Naive thymus-derived CD4-positive, alpha-beta T cell (primary cell): ENCODE data around the gene PRKN. TPM values are rescaled to one million over a fixed set of nuclear protein-coding genes. Genes with fewer than 3 reads are reported as not detected.
"Not testable (repeated sequence)": the region's sequence is repeated elsewhere in the genome, so short reads cannot be mapped to it uniquely, and the experiment has no call there.

ENCODE experiments used
- ATAC-seq: fragments of 150-1000 bp; cut with Tn5 transposase; 2 replicates; pipeline ENCODE4 v1.10.0; 2021; ENCODE audit warnings: mild to moderate bottlenecking, moderate library complexity
- CTCF ChIA-PET: fragments of 350-600 bp; sonication (Branson Sonifier 250); formaldehyde crosslinking; loops from one replicate; lab custom pipeline; 2021; ENCODE audit warnings: antibody characterized with exemption; lab: Charles Lee
- POLR2A ChIA-PET: fragments of 350-600 bp; sonication (Branson Sonifier 250); formaldehyde crosslinking; loops from one replicate; lab custom pipeline; 2021; ENCODE audit warnings: antibody characterized with exemption, inconsistent platforms; lab: Charles Lee
- DNase-seq, 9 donors: peaks; one replicate each; pipeline versions ENCODE4 v3.0.0 to v3.0.0-alpha.2; 2020 to 2022; ENCODE audit warnings: mixed read lengths in 1 of 9
- H3K27ac ChIP-seq: one replicate; pipeline ENCODE4 v1.7.0; 2013; ENCODE audit warnings: mild to moderate bottlenecking, low read depth, low read length, moderate library complexity
- H3K27me3 ChIP-seq, 2 donors: one replicate each; pipeline ENCODE4 v1.7.0; 2013; ENCODE audit warnings: low read length in 2 of 2, mild to moderate bottlenecking in 2 of 2, moderate library complexity in 2 of 2; ENCODE audit not compliant: control insufficient read depth in 2 of 2, insufficient read depth in 2 of 2
- H3K36me3 ChIP-seq, 3 experiments: 1 replicate in 2 of 3; 2 replicates in 1 of 3; pipeline ENCODE4 v1.7.0; 2013; ENCODE audit warnings: low read length in 3 of 3, mild to moderate bottlenecking in 3 of 3, moderate library complexity in 1 of 3; ENCODE audit not compliant: insufficient read depth in 3 of 3, control insufficient read depth in 2 of 3
- H3K4me1 ChIP-seq, 2 donors: one replicate each; pipeline ENCODE4 v1.7.0; 2013; ENCODE audit warnings: low read length in 2 of 2, mild to moderate bottlenecking in 2 of 2, moderate library complexity in 1 of 2; ENCODE audit not compliant: control insufficient read depth in 2 of 2, insufficient read depth in 2 of 2
- H3K4me3 ChIP-seq: 2 replicates; pipeline ENCODE4 v1.7.0; 2013; ENCODE audit warnings: mild to moderate bottlenecking, low read length
- H3K9me3 ChIP-seq, 3 experiments: 1 replicate in 2 of 3; 2 replicates in 1 of 3; pipeline ENCODE4 v1.7.0; 2013; ENCODE audit warnings: low read length in 3 of 3; ENCODE audit not compliant: control insufficient read depth in 2 of 3
- H3K27ac Mint-ChIP-seq, 9 donors: one replicate each; pipeline ENCODE4 v1.8.0; 2020 to 2022; ENCODE audit warnings: mixed read lengths in 9 of 9, mild to moderate bottlenecking in 8 of 9, moderate library complexity in 5 of 9, inconsistent platforms in 2 of 9
- H3K27me3 Mint-ChIP-seq, 5 donors: one replicate each; pipeline ENCODE4 v1.8.0; 2021 to 2022; ENCODE audit warnings: mixed read lengths in 5 of 5, mild to moderate bottlenecking in 1 of 5
- H3K36me3 Mint-ChIP-seq, 5 donors: one replicate each; pipeline ENCODE4 v1.8.0; 2020 to 2022; ENCODE audit warnings: mixed read lengths in 5 of 5, mild to moderate bottlenecking in 3 of 5, inconsistent platforms in 1 of 5
- H3K4me1 Mint-ChIP-seq, 7 donors: one replicate each; pipeline ENCODE4 v1.8.0; 2020 to 2022; ENCODE audit warnings: mixed read lengths in 7 of 7, mild to moderate bottlenecking in 3 of 7, inconsistent platforms in 1 of 7
- H3K4me3 Mint-ChIP-seq, 10 donors: one replicate each; pipeline ENCODE4 v1.8.0; 2020 to 2022; ENCODE audit warnings: mild to moderate bottlenecking in 10 of 10, mixed read lengths in 10 of 10, moderate library complexity in 6 of 10, inconsistent platforms in 2 of 10
- H3K9me3 Mint-ChIP-seq, 11 donors: one replicate each; pipeline ENCODE4 v1.8.0; 2020 to 2022; ENCODE audit warnings: mixed read lengths in 11 of 11, mild to moderate bottlenecking in 4 of 11, inconsistent platforms in 1 of 11, moderate library complexity in 1 of 11
- intact Hi-C, 2 donors: fragments of 100-400 bp; cut with micrococcal nuclease; formaldehyde crosslinking; loops; one replicate each; pipeline ENCODE4 v1.15.1; 2023
- polyA plus RNA-seq, 2 donors: library from polyadenylated mRNA; unstranded; fragments of 300-500 nt; fragmentation: Illumina TruSeq; gene quantifications; one replicate each; pipeline ENCODE4 v1.2.3, GENCODE V29; 2021
- total RNA-seq, 6 experiments: library from RNA in 5 of 6; stranded (reverse) in 5 of 6; gene quantifications; 1 replicate in 5 of 6; 2 replicates in 1 of 6; pipeline ENCODE4 v1.2.3 and lab custom pipeline; 2021 to 2026

PRKN gene
- total and polyA plus RNA-seq, 7 experiments from 2014 or later = 0.44 to 10.3 (median 8.1) TPM

GRCh38 chr6:161319231-161319630, 1408.3 kb downstream of the PRKN start:
- no peaks in the 10 kb centered on the region for H3K4me1 Mint-ChIP-seq
- ChIA-PET POLR2A (no interaction called here), CTCF (no interaction called here)
- Histone ChIP-seq H3K36me3 (no peaks in the 10 kb centered on the region), H3K27me3 (no peaks in the 10 kb centered on the region), H3K4me1 (no peaks in the 10 kb centered on the region), H3K27ac (no peak overlapping the region), H3K4me3 (no peak overlapping the region), H3K9me3 (no peaks in the 10 kb centered on the region)
- H3K27me3 Mint-ChIP-seq = peaks cover 7 to 20% (median 9%) of the 10 kb centered on the region in 5 donors
- H3K27ac Mint-ChIP-seq = no peak overlapping the region
- peaks cover 0 to 4% (median 0%) of the 10 kb centered on the region in 5 donors for H3K36me3 Mint-ChIP-seq
- DNase-seq (no peak), ATAC-seq (no peak)
- H3K4me3 Mint-ChIP-seq = no peak overlapping the region
- intact Hi-C loops = no loop called here
- peaks cover 3 to 11% (median 8%) of the 10 kb centered on the region in 11 donors for H3K9me3 Mint-ChIP-seq

- Histone ChIP-seq H3K9me3 (no peaks in the 10 kb centered on the region), H3K27ac (no peak overlapping the region), H3K27me3 (no peaks in the 10 kb centered on the region), H3K4me3 (no peak overlapping the region), H3K4me1 (no peaks in the 10 kb centered on the region), H3K36me3 (no peaks in the 10 kb centered on the region)
- POLR2A ChIA-PET = no interaction called here
- peaks cover 3 to 11% (median 6%) of the 10 kb centered on the region in 11 donors for H3K9me3 Mint-ChIP-seq
- ATAC-seq (no peak), DNase-seq (no peak)
- no peaks in the 10 kb centered on the region for H3K4me1 Mint-ChIP-seq
- no peak overlapping the region for H3K4me3 Mint-ChIP-seq
- CTCF ChIA-PET = interaction anchor here (0.6 kb wide), 1 partner anchor 1517 kb away, joined by 4 read pairs; no protein-coding TSS in a partner anchor
- intact Hi-C loops = no loop called here
- no peak overlapping the region for H3K27ac Mint-ChIP-seq
- H3K36me3 Mint-ChIP-seq = peaks cover 0 to 4% (median 0%) of the 10 kb centered on the region in 5 donors
- peaks cover 7 to 21% (median 8%) of the 10 kb centered on the region in 5 donors for H3K27me3 Mint-ChIP-seq
These were observed 1409.1 kb downstream of the PRKN start for GRCh38 chr6:161318456-161318855.

GRCh38 chr6:161316531-161316930, 1411.0 kb downstream of the PRKN start:
- Histone ChIP-seq H3K4me1 (no peaks in the 10 kb centered on the region), H3K4me3 (no peak overlapping the region), H3K27me3 (no peaks in the 10 kb centered on the region), H3K27ac (no peak overlapping the region), H3K36me3 (no peaks in the 10 kb centered on the region), H3K9me3 (no peaks in the 10 kb centered on the region)
- intact Hi-C loops = no loop called here
- Mint-ChIP-seq H3K36me3 (peaks cover 0 to 4% (median 0%) of the 10 kb centered on the region in 5 donors), H3K4me3 (no peak overlapping the region), H3K9me3 (peaks cover 1 to 10% (median 6%) of the 10 kb centered on the region in 11 donors), H3K4me1 (no peaks in the 10 kb centered on the region), H3K27ac (no peak overlapping the region), H3K27me3 (peaks cover 4 to 21% (median 4%) of the 10 kb centered on the region in 5 donors)
- ChIA-PET CTCF (no interaction called here), POLR2A (no interaction called here)
- ATAC-seq (no peak), DNase-seq (no peak)

- ATAC-seq, CTCF ChIA-PET, H3K9me3 Mint-ChIP-seq, H3K9me3 ChIP-seq, H3K27me3 ChIP-seq, H3K27ac Mint-ChIP-seq, H3K4me1 Mint-ChIP-seq, H3K4me3 Mint-ChIP-seq, H3K36me3 Mint-ChIP-seq, POLR2A ChIA-PET, H3K4me1 ChIP-seq, intact Hi-C loops, DNase-seq, H3K27ac ChIP-seq, H3K36me3 ChIP-seq, H3K4me3 ChIP-seq: not testable (repeated sequence)
- peaks cover 4 to 28% (median 12%) of the 10 kb centered on the region in 5 donors for H3K27me3 Mint-ChIP-seq
These were observed 1412.2 kb downstream of the PRKN start for GRCh38 chr6:161315246-161315917.

- H3K4me1 ChIP-seq, DNase-seq, H3K4me3 ChIP-seq, H3K36me3 Mint-ChIP-seq, intact Hi-C loops, H3K4me1 Mint-ChIP-seq, H3K36me3 ChIP-seq, H3K9me3 ChIP-seq, H3K27me3 ChIP-seq, CTCF ChIA-PET, ATAC-seq, H3K27ac Mint-ChIP-seq, H3K27ac ChIP-seq, H3K9me3 Mint-ChIP-seq, H3K4me3 Mint-ChIP-seq, POLR2A ChIA-PET: not testable (repeated sequence)
- H3K27me3 Mint-ChIP-seq = peaks cover 4 to 28% (median 12%) of the 10 kb centered on the region in 5 donors
These were observed 1412.9 kb downstream of the PRKN start for GRCh38 chr6:161314541-161315245.

GRCh38 chr6:161313940-161314509, 1413.5 kb downstream of the PRKN start:
- no peak overlapping the region for H3K4me3 Mint-ChIP-seq

More at GRCh38 chr6:161313940-161314509, 1413.5 kb downstream of the PRKN start:
- ChIA-PET POLR2A (no interaction called here), CTCF (no interaction called here)
- intact Hi-C loops = no loop called here
- Mint-ChIP-seq H3K9me3 (peaks cover 1 to 10% (median 6%) of the 10 kb centered on the region in 11 donors), H3K27me3 (peaks cover 4 to 23% (median 8%) of the 10 kb centered on the region in 5 donors), H3K27ac (no peak overlapping the region), H3K4me1 (no peaks in the 10 kb centered on the region), H3K36me3 (peaks cover 0 to 4% (median 0%) of the 10 kb centered on the region in 5 donors)
- Histone ChIP-seq H3K9me3 (no peaks in the 10 kb centered on the region), H3K4me1 (no peaks in the 10 kb centered on the region), H3K27ac (no peak overlapping the region), H3K4me3 (no peak overlapping the region), H3K27me3 (no peaks in the 10 kb centered on the region), H3K36me3 (no peaks in the 10 kb centered on the region)
- ATAC-seq = no peak
- no peak for DNase-seq
